T-helper 1 cell (primary cell): Measurements from ENCODE around the gene LORICRIN.
"Not testable (repeated sequence)": the region's sequence is repeated elsewhere in the genome, so short reads cannot be mapped to it uniquely, and the experiment has no call there.

Source experiments
- DNase-seq, 5 donors: peaks; one replicate each; pipeline ENCODE4 v3.0.0-alpha.2; 2012 to 2020
- total RNA-seq, 4 donors: gene quantifications; one replicate each; lab custom pipeline; 2026; lab: John Stamatoyannopoulos, UW

The LORICRIN gene, protein sequence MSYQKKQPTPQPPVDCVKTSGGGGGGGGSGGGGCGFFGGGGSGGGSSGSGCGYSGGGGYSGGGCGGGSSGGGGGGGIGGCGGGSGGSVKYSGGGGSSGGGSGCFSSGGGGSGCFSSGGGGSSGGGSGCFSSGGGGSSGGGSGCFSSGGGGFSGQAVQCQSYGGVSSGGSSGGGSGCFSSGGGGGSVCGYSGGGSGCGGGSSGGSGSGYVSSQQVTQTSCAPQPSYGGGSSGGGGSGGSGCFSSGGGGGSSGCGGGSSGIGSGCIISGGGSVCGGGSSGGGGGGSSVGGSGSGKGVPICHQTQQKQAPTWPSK
- total RNA-seq: 0 reads per million in 4 donors

DNA sequence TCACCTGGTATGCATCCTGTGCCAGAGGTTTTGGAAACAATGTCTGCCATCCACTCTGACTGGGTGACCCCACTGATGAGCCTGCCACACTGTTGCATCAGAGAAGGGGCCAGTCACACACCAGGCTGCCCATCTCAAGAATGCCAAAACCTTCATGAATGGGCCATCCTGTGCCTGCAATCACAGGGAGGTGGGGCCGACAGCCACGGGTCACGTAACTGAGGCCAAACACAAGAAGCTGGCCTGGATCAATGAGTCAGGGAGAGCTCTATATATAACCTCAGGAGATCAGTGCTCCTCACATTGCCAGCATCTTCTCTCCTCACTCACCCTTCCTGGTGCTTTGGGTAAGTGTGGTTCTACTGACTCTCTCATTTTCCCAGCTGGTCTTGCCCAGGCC lies at the start of gene LORICRIN:
Gene LORICRIN (plus strand): TSS at position 301 of the 400 bp plus-strand sequence. CDS start 1,263 bp downstream, outside the sequence.
- DNase-seq: no peak

DNA sequence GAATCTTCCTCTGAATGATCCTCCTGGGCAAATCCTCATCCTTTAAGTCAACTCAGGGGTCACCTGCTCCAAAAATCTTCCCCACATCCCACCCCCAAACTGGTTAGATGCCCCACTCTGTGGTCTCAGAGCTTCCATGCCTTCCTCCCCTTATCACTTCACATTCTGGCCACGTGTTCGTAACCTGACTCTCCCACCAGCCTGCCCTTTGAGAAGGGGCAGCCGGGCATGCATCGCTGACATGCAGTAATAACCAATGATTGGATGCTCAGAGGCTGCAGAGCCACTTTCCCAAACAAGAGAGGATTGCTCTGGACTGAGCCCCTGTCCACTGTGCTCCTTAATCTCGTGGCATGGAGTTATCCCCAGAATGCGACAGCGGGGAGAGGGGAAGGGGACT lies 49.3 kb upstream of the LORICRIN start:
- no peak for DNase-seq

DNA sequence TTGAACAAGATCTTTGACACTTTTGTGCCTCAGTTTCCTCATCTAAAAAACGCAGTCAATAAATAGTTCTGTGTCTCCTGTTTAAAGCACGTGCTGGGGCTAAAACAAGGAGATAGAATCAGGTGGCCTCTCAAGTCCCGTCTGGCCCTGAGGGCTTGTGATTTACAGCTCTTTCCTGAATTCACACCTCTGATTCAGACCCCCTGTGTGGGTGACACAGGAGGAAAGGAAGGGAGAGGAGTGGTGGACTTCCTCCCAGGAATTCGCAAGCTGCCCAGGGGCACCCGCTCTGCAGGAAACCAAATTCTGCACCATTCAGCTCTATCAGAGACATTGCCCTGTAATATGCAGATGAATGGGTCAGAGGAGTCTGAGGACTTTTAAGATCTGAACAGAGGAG lies 47.3 kb upstream of the LORICRIN start:
- no peak for DNase-seq

DNA sequence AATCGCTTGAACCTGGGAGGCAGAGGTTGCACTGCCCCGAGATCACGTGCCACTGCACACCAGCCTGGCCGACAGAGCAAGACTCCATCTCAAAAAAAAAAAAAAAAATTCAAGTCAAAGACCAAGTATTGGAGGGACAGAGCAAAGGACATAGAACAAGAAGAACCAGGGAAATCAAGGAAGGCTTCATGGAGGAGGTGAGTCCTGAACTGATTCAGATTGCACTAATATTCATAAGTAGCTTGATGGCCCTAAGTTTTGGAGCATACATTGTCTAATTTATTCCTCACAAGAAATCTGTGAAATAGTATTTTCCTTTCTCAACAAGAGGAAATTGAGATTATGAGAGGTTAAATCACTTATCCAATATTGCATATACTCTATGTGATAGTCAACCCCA lies 46.0 kb upstream of the LORICRIN start:
- DNase-seq: no peak

DNA sequence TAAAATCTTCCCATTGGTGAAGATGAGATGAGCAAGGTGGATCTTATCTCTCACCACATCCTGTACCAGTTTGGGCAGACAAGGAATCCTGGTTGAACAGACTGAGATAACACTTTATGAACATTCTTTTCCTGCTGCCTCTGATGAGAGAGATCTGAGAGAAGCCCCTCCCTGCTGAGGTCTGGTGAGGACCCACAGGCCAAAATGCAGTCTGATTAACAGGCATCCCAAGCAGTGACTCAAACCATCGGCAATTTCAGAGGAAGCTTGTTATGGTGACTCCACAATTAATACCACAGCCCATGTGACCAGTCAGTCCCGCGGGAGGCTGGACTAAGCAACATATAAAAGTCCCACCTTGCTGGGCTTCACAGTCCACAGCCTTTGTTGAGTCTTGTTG lies 42.3 kb upstream of the LORICRIN start, which contains the start of gene PRR9:
Gene PRR9 (plus strand): TSS at position 373 of the 400 bp plus-strand sequence. CDS start 561 bp downstream, outside the sequence.
- no peak for DNase-seq

DNA sequence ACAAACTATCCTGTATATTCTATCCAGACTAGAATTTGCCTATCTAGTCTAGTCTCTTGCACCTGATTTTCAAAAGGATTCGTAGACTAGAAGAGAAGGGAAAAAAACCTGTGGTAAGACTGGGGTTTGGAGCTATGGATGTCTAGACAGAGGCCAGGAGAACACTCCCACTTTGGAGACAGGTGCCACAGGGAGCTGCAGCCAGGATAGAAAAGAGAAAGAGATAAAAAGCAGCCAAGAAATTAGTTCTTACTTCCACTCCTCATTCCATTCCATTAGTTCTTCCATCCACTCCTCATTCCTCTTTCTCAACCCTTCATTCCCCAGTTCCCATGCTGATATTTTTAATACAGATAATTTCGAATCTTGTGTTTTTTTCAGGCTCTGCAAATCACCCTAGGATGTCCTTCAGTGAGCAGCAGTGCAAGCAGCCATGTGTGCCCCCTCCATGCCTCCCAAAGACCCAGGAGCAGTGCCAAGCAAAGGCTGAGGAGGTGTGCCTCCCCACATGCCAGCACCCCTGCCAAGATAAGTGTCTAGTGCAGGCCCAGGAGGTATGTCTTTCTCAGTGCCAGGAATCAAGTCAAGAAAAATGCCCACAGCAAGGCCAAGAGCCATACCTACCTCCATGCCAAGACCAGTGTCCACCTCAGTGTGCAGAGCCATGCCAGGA lies 41.6 kb upstream of the LORICRIN start:
- no peak for DNase-seq

DNA sequence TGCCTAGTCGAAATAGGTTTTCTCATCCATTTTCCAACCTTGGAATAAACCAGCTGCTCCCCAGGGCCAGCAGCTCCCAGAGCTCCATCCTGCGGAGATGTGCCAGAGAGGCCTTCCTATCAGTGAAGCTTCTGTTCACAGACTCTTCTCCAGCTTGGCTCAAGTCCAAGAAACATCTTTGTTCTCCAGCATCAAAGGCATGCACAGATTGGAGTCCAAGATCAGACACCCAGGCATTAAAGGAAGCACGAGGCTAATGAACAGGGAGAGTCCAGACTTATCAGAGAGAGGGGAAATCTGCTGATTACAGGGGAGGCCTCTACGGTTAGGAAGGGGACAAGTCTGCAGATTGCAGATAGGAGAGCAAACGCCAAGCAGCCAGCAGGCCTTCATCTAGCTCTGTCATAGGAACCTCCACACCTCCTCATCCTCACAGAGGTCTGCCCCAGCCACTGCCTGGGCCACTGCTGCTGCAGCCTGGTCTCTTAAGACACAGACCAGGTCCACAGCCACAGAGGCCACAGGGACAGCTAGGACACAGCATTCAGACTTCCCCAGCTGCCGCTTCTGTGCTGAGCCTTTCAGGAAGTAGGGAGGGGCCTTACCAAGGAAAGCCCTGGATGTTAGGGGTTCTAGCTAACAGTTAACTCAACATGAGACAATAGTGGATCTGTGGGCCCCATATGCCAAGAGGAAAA lies 38.7 kb upstream of the LORICRIN start:
- no peak for DNase-seq

DNA sequence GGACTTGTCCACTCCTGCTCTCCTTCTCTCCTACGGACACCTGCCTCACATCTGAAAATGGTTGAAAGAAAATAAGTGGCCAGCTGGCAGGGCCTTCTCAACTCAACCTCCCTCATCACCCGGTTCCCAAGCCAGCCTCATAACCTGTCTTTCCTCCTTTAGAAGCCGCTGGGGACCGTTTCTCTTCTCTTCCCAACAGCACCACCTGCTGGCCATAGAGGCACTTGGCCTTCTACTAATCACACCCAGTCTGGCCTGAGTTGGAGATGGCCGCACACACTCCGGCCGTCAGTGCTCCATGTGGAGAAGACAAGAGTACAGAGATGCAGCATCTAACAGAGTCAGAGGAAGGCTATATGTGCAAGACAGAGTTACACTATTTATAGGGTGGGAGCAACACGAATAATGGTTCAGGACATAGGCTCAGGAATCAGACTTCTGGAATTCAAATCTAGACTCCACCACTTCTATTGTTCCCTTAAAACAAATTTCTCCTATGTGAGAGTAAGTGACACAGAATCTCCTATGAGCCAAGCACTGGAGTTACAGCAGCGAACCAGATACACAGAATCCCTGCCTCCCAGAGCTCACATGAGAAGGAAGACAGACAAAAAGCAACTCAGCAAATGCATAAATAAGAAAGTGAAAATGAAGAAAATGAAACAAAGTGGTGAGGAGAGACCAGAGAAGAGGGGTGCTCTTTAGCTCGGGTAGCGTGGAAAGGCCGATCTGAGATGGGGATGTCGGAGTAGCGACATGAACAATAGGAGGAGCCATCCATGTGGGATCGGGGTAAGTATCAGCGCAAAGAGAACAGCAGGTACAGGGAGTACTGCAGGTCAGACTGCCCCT lies 36.2 kb upstream of the LORICRIN start:
- DNase-seq: peak in 3 of 5 donors; percentile 7 to 42 (median 25)

DNA sequence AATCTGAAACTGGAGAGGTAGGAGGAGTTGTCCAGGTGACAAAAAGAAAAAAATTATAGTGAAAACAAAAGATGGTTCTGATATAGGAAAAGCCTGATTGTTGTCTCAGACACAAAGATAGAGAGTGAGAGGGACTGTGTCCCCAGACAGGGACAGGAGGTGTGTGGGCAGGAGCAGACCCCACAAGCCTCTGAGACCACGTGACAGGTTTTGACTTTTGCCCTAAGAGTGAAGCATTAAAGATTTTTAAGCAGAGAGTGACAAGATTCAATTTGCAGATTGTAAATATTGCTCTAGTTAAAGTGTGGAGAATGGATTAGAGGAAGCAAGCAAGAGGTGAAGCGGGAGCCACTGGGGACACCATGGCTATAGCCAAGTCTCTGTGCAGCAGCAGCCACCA lies 31.7 kb upstream of the LORICRIN start:
- no peak for DNase-seq

DNA sequence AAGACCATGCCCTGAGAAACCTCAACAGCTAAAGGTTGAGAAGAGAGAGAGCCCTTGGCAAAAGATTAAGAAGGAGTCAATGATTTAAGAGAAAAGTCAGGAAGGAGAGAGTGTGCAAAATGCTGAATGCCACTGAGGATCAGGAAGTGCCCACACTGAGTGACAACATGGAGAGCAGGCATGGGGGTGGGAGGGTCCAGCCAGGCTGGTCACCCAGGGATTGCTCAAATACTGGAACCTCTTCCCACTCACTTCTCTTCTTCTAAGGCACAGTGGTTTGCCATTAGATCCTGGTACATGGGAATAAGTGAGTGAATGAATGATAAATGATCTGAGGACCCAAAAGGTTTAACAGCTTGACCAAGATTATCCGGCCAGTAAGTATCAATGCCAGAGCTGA lies 31.0 kb upstream of the LORICRIN start:
- DNase-seq: no peak

DNA sequence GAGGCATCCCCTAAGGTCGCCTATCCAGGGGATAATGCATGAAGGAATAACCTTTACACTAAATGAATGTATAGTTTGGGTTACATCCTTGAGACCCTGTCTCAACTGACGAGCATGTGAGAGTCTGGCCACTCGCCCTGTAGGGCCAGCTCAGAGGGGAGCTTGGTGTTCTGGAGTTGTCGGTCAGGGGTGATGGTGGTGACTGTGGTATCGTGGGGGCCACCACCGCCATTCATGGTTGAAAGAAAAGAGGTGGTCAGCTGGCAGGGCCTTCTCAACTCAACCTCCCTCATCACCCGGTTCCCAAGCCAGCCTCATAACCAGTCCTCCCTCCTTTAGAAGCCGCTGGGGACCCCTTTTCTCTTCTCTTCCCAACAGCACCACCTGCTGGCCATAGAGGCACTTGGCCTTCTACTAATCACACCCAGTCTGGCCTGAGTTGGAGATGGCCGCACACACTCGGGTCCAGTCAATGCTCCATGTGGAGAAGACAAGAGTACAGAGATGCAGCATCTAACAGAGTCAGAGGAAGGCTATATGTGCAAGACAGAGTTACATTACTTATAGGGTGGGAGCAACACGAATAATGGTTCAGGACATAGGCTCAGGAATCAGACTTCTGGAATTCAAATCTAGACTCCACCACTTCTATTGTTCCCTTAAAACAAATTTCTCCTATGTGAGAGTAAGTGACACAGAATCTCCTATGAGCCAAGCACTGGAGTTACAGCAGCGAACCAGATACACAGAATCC lies 30.2 kb upstream of the LORICRIN start:
- not testable (repeated sequence) for DNase-seq

DNA sequence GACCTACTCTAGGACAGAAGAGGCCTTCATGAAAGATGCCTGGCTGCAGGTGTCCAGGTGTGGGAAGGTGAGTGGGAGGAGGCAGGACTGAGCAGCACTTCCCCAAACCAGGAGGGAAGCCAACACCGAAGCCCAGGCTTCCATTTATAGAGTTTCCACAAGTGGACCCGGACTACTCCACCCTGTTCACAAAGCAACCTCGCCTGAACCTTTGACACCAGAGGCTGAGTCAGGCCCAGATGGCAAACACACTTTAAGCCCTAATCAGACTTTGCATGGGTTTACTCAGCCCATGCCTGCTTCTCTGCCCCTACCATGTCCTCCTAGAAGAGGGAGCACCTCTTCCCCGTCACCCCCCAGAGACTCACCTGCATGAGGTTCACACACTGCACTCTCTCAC lies 28.1 kb upstream of the LORICRIN start:
- no peak for DNase-seq

DNA sequence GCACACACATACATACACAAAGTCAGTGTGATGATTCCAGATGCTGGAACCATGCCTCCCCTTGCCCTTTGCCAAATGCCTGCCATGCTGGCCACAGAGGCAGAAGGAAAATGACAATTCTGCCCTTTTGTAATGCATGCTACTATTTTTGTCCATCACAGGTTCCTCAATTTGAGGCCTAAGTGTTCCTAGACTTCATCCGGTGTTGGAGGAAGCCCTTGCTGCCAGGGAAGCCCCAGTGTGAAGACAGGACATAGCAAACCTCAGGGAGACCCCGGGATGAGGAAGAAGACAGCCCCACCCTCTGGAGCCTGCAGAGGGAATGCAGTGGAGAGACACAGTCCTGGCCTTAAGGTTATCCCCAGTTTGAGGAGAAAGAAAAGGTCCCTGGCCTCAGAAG lies 27.7 kb upstream of the LORICRIN start:
- no peak for DNase-seq

DNA sequence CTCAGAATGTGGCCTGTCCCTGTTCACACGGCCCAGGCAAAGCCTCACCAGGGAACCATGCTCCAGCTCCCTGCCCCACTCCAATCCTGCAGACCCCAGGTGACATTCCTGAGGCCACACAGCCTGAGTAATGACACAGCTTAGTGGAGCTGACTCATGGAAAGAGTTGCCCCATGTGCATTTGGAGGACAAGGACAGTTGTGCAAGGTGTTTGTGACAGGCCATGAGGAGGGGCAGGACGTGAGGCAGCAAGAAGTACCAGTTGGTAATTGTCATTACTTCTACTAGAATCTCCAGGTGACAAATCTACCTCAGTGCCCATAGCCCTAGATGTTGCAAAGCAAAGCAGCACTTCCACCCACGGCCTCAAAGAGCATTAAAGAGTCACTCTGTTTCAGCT lies 26.9 kb upstream of the LORICRIN start:
- no peak for DNase-seq

DNA sequence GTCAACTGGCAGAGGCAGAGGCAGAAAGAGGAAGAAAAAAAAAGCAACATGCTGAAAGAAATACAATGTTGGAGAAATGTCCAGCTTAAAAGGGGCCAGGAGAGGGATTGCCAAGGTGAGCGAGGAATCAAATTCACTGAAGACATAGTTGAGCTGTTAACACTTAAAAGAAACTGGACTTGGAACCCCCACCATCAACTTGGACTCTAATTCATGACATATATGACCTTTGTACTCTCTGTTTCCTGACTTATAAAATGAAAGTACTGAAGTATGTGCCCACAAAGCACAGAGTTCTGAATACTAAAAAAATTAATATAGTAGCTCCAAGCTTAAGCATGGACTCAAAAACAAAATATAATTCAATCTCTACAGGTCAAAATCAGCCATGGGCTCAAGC lies 26.0 kb upstream of the LORICRIN start:
- DNase-seq: no peak

DNA sequence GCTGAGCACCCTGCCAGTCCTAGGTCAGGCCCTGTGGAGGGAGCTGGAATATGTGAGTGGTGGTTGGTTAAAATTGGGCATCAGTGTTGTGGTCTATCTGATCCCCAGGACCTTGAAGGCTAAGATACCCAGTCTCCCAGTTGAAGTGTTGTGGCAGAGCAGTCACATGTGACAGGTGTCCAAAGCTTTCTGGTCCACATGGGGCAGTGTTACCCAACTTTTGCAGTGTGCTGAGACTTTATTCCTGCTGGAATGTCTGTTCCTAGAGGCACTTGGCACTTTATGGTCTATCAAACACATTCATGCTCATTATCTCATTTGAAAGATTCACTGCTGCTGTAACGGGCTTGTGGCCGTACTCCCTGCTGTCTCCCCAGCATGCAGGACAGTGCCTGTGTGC lies 21.0 kb upstream of the LORICRIN start:
- no peak for DNase-seq

DNA sequence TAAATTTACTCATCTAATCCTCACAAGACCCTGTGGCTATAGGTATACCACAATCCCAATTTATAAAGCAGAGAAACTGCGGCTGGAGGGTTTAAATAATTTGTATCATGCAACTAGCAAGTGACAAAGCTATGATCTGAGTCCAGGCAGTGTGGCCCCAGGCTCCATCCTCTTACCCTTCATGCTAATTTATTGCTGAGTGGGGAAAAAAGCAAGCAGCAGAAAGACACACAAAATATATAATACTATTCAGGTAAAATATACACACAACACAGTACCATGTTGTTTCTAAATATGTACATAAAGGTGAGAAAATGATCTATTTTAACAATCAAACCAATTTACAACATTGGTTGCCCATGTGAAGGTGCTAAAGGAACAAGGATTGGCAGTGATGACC lies 17.3 kb upstream of the LORICRIN start:
- DNase-seq: no peak

DNA sequence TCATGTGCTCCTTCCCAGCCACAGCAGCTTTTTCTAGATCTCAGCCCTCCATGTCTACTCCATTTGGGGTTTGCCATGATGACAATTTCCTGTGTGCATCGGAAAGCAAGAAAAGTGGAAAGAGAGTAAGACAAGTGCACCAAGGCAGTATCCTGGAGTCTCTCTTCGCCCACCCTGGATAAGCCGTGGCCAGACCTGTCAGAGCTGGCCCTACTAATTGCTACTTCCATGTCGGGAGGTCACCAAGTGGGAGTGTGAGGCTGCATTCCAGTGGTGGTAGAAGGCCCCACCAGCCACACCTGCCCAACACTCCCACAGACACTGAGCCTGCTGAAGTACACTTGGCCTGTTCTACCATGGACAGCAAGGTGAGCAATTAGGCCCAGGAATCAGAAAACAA lies 14.0 kb upstream of the LORICRIN start:
- no peak for DNase-seq

DNA sequence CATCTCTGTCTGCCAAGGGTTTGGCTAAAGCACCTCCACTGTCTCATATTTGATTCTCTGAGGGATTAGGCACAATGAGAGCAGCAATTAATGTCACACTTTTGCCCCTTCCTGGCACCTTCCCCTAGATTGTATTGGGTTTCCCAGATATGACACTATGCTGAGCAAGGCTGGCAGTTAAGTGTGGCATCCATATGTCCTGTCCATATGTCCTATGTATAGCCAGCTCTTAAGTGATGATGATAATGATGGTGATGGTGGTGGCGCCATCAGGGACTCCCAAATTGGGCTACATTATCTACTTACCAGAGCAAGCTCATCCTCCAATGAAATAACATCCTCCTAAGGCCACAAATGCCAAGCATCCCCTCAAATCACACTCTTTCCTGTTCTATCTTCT lies 13.5 kb upstream of the LORICRIN start:
- no peak for DNase-seq

DNA sequence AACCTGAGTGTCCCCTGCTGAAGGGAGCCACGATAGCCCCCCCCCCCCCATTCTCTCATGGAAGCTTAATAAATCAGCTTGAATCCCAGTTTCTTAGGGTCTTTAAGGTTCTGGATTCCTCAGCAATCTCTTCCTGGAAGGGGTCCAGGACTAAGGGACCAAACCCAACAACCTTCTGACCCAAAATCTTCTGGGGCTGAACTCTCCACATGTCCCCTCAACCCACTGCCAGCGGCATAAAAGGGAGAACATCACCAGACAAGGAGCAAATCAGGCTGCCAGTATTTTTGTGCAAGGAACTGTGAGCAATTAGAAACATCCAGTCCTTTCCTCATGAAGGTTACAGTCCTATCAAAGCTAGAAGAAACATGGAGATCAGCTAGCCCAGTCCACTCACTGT lies 12.7 kb upstream of the LORICRIN start:
- DNase-seq: no peak

DNA sequence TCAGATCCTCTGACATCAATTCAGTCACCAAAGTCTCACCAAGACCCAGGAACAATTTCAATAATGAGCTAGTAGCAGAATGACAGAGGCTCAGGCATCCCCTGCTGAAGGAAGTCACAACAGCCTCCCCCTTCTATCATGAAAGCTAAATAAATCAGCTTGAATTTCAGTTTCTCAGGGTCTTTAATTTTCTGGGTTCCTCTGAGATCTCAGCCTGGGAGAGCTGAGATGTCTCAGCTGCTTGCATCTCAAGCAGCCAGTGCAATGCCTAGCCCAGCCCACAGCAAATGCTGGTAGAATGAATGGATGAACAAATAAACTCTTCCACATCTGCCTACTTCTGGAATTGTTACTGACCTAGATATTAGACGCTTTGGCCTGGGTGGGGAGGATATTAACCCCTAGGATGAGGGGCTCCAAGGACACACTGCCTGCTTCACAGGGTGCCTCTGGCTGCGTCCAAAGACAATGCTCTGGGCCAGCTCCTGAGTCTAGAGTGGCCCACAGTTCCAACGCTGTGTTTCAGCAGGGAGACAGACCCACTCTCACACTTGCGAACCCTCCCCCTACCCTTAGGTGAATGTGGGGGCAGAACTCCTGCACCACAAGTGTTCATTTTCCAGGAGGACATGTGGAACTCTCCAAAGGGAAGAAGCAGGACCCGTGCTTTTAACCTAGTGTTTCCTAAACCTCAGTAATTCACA lies 11.2 kb upstream of the LORICRIN start:
- no peak for DNase-seq
